GM12878 (cell line): ENCODE data around the gene PTEN. TPM values are rescaled to one million over a fixed set of nuclear protein-coding genes. Genes with fewer than 3 reads are reported as not detected.

ENCODE experiments used
- ATAC-seq: fragments of 200-7000 bp; cut with Tn5 transposase; 3 replicates; pipeline ENCODE4 v1.9.1; 2020; ENCODE audit warnings: mild to moderate bottlenecking, moderate library complexity
- BruUV-seq: library from RNA; stranded (reverse); fragments of 400-500 nt; replicated peaks from 2 replicates; lab custom pipeline; 2021; lab: Mats Ljungman, UMichigan
- CTCF ChIA-PET: fragments of 300-600 bp; sonication (Branson Sonifier 250); formaldehyde crosslinking; extraction: SDS; loops from one replicate; lab custom pipeline; 2021; ENCODE audit warnings: inconsistent platforms; lab: Yijun Ruan, JAX
- POLR2A ChIA-PET: fragments of 350-600 bp; formaldehyde crosslinking; extraction: SDS; loops from one replicate; lab custom pipeline; 2021; ENCODE audit warnings: inconsistent platforms; lab: Charles Lee
- RAD21 ChIA-PET: fragments of 300-600 bp; sonication (Branson Sonifier 250); formaldehyde crosslinking; loops from one replicate; lab custom pipeline; 2023; ENCODE audit warnings: antibody characterized with exemption; ENCODE audit not compliant: unreplicated experiment; lab: Charles Lee
- SMC1A ChIA-PET: fragments of 300-600 bp; sonication (Branson Sonifier 250); formaldehyde crosslinking; loops from one replicate; lab custom pipeline; 2023; ENCODE audit not compliant: unreplicated experiment, uncharacterized antibody; lab: Charles Lee
- DNase-seq: peaks from one replicate; pipeline ENCODE4 v3.0.0-alpha.2; 2011; ENCODE audit warnings: low read depth, low spot score
- FAIRE-seq: peaks from 3 replicates; lab custom pipeline; 2011; peaks lifted over from hg19 to GRCh38; lab: Jason Lieb, UNC
- H2AFZ ChIP-seq: 2 replicates; pipeline ENCODE4 v1.6.0; 2011; ENCODE audit warnings: low read depth, low read length, control low read depth; ENCODE audit not compliant: control insufficient read depth
- H3K27ac ChIP-seq: 2 replicates; pipeline ENCODE4 v1.5.1; 2011; ENCODE audit warnings: control low read depth; ENCODE audit not compliant: control insufficient read depth, insufficient read depth
- H3K27me3 ChIP-seq, 2 experiments: replicated peaks in 1 of 2; 2 replicates each; pipeline versions ENCODE4 v1.6.0 to v1.6.1; 2011; ENCODE audit warnings: low read length in 1 of 2; ENCODE audit not compliant: control insufficient read depth in 2 of 2, insufficient read depth in 2 of 2
- H3K36me3 ChIP-seq, 2 experiments: 2 replicates each; pipeline ENCODE4 v1.5.1; 2011; ENCODE audit warnings: low read length in 1 of 2; ENCODE audit not compliant: control insufficient read depth in 2 of 2, insufficient read depth in 2 of 2
- H3K4me1 ChIP-seq: 2 replicates; pipeline ENCODE4 v1.6.1; 2011; ENCODE audit warnings: mild to moderate bottlenecking, low read length, moderate library complexity, mixed read lengths; ENCODE audit not compliant: control insufficient read depth, insufficient read depth
- H3K4me2 ChIP-seq: 2 replicates; pipeline ENCODE4 v1.6.0; 2011; ENCODE audit warnings: control low read depth; ENCODE audit not compliant: control insufficient read depth, insufficient read depth
- H3K4me3 ChIP-seq: fragments of 200-600 bp; sonication (generic); 2 replicates; pipeline ENCODE4 v1.5.1; 2016
- H3K79me2 ChIP-seq: 2 replicates; pipeline ENCODE4 v1.6.0; 2011; ENCODE audit warnings: low read length; ENCODE audit not compliant: control insufficient read depth, insufficient read depth
- H3K9ac ChIP-seq: 2 replicates; pipeline ENCODE4 v1.8.0; 2011; ENCODE audit warnings: low read length, control low read depth, mixed read lengths; ENCODE audit not compliant: control insufficient read depth, insufficient read depth
- H3K9me3 ChIP-seq: replicated peaks from 3 replicates; pipeline ENCODE4 v1.5.1; 2011; ENCODE audit warnings: mild to moderate bottlenecking, low read length; ENCODE audit not compliant: control insufficient read depth, insufficient read depth
- H4K20me1 ChIP-seq: 2 replicates; pipeline ENCODE4 v1.6.0; 2011; ENCODE audit not compliant: control insufficient read depth, insufficient read depth
- FOS ChIP-seq: IDR thresholded peaks from 3 replicates; pipeline ENCODE4 v1.6.1; 2011; ENCODE audit warnings: borderline replicate concordance; ENCODE audit not compliant: insufficient read length; ENCODE audit errors: extremely low read depth
- KAT2A ChIP-seq: conservative IDR thresholded peaks from 2 replicates; pipeline ENCODE4 v1.6.1; 2011; ENCODE audit warnings: low read depth, low read length; ENCODE audit not compliant: control insufficient read depth
- NR2C2 ChIP-seq: IDR thresholded peaks from 2 replicates; pipeline ENCODE4 v1.6.1; 2011; ENCODE audit warnings: borderline replicate concordance, low read depth; ENCODE audit not compliant: control insufficient read depth, insufficient read length
- NR2F1 ChIP-seq: fragments of 450-650 bp; conservative IDR thresholded peaks from 2 replicates; pipeline ENCODE4 v1.6.1; 2017; ENCODE audit warnings: mild to moderate bottlenecking
- PAX8 ChIP-seq: fragments of 450-650 bp; IDR thresholded peaks from 2 replicates; pipeline ENCODE4 v1.6.1; 2017; ENCODE audit warnings: mild to moderate bottlenecking, moderate library complexity
- RAD51 ChIP-seq: fragments of 450-650 bp; IDR thresholded peaks from 2 replicates; pipeline ENCODE4 v1.6.1; 2016; ENCODE audit warnings: moderate library complexity, mild to moderate bottlenecking, inconsistent platforms
- SP1 ChIP-seq: IDR thresholded peaks from one replicate; pipeline ENCODE4 v1.6.1; 2011; ENCODE audit warnings: low read depth, low read length
- TCF3 ChIP-seq: IDR thresholded peaks from 2 replicates; pipeline ENCODE4 v1.6.1; 2012; ENCODE audit warnings: low read depth, mild to moderate bottlenecking, low read length, borderline replicate concordance; ENCODE audit not compliant: insufficient read depth
- TCF7 ChIP-seq: IDR thresholded peaks from 2 replicates; pipeline ENCODE4 v1.6.1; 2014; ENCODE audit warnings: antibody characterized with exemption, borderline replicate concordance
- YBX1 ChIP-seq: fragments of 450-650 bp; IDR thresholded peaks from 2 replicates; pipeline ENCODE4 v1.6.1; 2016; ENCODE audit warnings: antibody characterized with exemption
- ZNF217 ChIP-seq: fragments of 450-650 bp; IDR thresholded peaks from 2 replicates; pipeline ENCODE4 v1.6.1; 2017; ENCODE audit warnings: antibody characterized with exemption, mild to moderate bottlenecking
- ZSCAN29 ChIP-seq: fragments of 450-650 bp; IDR thresholded peaks from 2 replicates; pipeline ENCODE4 v1.6.1; 2017; ENCODE audit warnings: mild to moderate bottlenecking, moderate library complexity
- WGBS: methylation state at CpG from one replicate; pipeline ENCODE4 v1.1.6; 2016; ENCODE audit warnings: low lambda C conversion rate; ENCODE audit not compliant: insufficient replicate concordance, insufficient coverage; ENCODE audit errors: missing lambda C conversion rate; 5-methylcytosine and 5-hydroxymethylcytosine counted together
- in situ Hi-C: fragments of 300-500 bp; cut with MboI; formaldehyde crosslinking; loops from 9 replicates; pipeline ENCODE4 v1.14.3; 2018; ENCODE audit warnings: mixed read lengths
- intact Hi-C: fragments of 100-400 bp; cut with micrococcal nuclease; formaldehyde crosslinking; loops from one replicate; pipeline ENCODE4 v1.14.2; 2022; ENCODE audit not compliant: unreplicated experiment
- polyA plus RNA-seq, 11 experiments: library from polyadenylated mRNA; depleted of rRNA in 4 of 11; unstranded in 6 of 11; stranded (reverse) in 5 of 11; fragments of >200 nt; fragmentation: Nextera tagmentation in 4 of 11; fragmentation: Illumina TruSeq in 1 of 11; extraction: Ambion mirVana in 4 of 11; extraction: Trizol in 1 of 11; gene quantifications; 1 replicate in 1 of 11; 2 replicates in 10 of 11; pipeline versions ENCODE4 v1.2.1 to v1.2.3, GENCODE V29; 2011 to 2016; ENCODE audit warnings: inconsistent platforms in 2 of 11, missing spikeins in 2 of 11, low read depth in 1 of 11
- total RNA-seq, 4 experiments: library from RNA; depleted of rRNA in 3 of 4; stranded (reverse); fragments of >200 nt in 3 of 4; fragmentation: Illumina TruSeq in 1 of 4; extraction: Trizol in 1 of 4; gene quantifications; 2 replicates each; pipeline versions ENCODE4 v1.2.1 to v1.2.3, GENCODE V29; 2013 to 2021
- TF ChIP-seq, protein P1 (sequence below): IDR thresholded peaks from 2 replicates; pipeline ENCODE4 v1.6.1; 2011; ENCODE audit warnings: borderline replicate concordance, low read depth, mild to moderate bottlenecking, moderate library complexity, mixed read lengths, low read length; ENCODE audit not compliant: insufficient read depth; ENCODE audit errors: extremely low read length
- TF ChIP-seq, protein P2 (sequence below): fragments of 450-650 bp; IDR thresholded peaks from 2 replicates; pipeline ENCODE4 v1.6.1; 2017; ENCODE audit warnings: antibody characterized with exemption, mild to moderate bottlenecking, moderate library complexity

The PTEN gene
- total and polyA plus RNA-seq, 10 of the 15 experiments (the other 5 are each of a cell fraction or from before 2014, with no cell fraction given), result 26.1 to 175 (median 58.1) TPM

DNA sequence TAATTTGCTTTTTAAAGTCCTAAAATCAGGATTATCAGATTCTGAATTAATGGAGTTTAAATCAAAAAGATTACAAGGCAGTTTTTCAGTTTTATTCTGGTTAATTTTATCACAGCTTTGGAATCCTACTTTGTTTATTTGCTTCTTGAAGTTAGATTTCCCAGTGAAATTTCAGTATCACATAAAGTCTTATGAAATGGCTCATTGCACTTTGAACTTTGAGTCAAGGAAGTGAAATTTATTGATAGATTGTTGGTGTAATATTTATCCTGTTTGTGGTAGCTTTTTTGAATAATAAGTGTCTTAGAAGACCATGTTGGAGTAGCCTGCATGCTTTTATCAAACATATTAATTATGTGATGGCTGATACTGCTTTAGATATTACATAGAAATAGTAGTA lies 92.6 kb downstream of the PTEN start:
- peaks cover 5 to 30% of the 10 kb centered on the region in 2 experiments for H3K36me3 ChIP-seq
- DNase-seq (no peak), ATAC-seq (no peak), FAIRE-seq (no peak)
- no peak for TF ChIP-seq TCF3
- no peak overlapping the region for H3K9ac ChIP-seq
- H2AFZ ChIP-seq, result no peak overlapping the region
- no TSS peak for BruUV-seq
- ChIA-PET RAD21 (no interaction called here), SMC1A (interaction anchor here (1.5 to 1.7 kb wide), 2 partner anchors 12 to 88 kb away, joined by 4 to 5 read pairs; no protein-coding TSS in a partner anchor), CTCF (no interaction called here), POLR2A (no interaction called here)
- in situ Hi-C loops, result no loop called here
- no peak overlapping the region for H3K4me2 ChIP-seq
- H3K9me3 ChIP-seq, result no peaks in the 10 kb centered on the region
- no peaks in the 10 kb centered on the region for H4K20me1 ChIP-seq
- no peak overlapping the region for H3K4me3 ChIP-seq
- H3K79me2 ChIP-seq, result no peaks in the 10 kb centered on the region; the same call in 1 of the 2 replicates
- H3K27me3 ChIP-seq, result no peaks in the 10 kb centered on the region
- H3K4me1 ChIP-seq, result no peaks in the 10 kb centered on the region
- H3K27ac ChIP-seq, result no peak overlapping the region
- intact Hi-C loops, result no loop called here

DNA sequence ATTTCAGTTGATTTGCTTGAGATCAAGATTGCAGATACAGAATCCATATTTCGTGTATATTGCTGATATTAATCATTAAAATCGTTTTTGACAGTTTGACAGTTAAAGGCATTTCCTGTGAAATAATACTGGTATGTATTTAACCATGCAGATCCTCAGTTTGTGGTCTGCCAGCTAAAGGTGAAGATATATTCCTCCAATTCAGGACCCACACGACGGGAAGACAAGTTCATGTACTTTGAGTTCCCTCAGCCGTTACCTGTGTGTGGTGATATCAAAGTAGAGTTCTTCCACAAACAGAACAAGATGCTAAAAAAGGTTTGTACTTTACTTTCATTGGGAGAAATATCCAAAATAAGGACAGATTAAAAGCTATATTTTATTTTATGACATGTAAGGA lies 94.3 kb downstream of the PTEN start:
- in situ Hi-C loops, result no loop called here
- no peak for TF ChIP-seq YBX1
- no peak for TF ChIP-seq FOS
- no peak for TF ChIP-seq TCF7
- TF ChIP-seq NR2C2, result no peak
- TF ChIP-seq, protein P1, sequence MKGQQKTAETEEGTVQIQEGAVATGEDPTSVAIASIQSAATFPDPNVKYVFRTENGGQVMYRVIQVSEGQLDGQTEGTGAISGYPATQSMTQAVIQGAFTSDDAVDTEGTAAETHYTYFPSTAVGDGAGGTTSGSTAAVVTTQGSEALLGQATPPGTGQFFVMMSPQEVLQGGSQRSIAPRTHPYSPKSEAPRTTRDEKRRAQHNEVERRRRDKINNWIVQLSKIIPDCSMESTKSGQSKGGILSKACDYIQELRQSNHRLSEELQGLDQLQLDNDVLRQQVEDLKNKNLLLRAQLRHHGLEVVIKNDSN, result no peak
- TF ChIP-seq KAT2A, result no peak
- TF ChIP-seq ZNF217, result no peak
- no peak for TF ChIP-seq RAD51
- TF ChIP-seq ZSCAN29, result no peak
- TF ChIP-seq, protein P2, sequence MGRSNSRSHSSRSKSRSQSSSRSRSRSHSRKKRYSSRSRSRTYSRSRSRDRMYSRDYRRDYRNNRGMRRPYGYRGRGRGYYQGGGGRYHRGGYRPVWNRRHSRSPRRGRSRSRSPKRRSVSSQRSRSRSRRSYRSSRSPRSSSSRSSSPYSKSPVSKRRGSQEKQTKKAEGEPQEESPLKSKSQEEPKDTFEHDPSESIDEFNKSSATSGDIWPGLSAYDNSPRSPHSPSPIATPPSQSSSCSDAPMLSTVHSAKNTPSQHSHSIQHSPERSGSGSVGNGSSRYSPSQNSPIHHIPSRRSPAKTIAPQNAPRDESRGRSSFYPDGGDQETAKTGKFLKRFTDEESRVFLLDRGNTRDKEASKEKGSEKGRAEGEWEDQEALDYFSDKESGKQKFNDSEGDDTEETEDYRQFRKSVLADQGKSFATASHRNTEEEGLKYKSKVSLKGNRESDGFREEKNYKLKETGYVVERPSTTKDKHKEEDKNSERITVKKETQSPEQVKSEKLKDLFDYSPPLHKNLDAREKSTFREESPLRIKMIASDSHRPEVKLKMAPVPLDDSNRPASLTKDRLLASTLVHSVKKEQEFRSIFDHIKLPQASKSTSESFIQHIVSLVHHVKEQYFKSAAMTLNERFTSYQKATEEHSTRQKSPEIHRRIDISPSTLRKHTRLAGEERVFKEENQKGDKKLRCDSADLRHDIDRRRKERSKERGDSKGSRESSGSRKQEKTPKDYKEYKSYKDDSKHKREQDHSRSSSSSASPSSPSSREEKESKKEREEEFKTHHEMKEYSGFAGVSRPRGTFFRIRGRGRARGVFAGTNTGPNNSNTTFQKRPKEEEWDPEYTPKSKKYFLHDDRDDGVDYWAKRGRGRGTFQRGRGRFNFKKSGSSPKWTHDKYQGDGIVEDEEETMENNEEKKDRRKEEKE, result no peak
- no peak for TF ChIP-seq PAX8
- no peak for TF ChIP-seq SP1
- no peak for TF ChIP-seq NR2F1

More for the DNA sequence above, 94.3 kb downstream of the PTEN start:
- Histone ChIP-seq H3K36me3 (peaks cover 6 to 31% of the 10 kb centered on the region in 2 experiments), H3K4me2 (no peak overlapping the region), H3K27ac (no peak overlapping the region), H2AFZ (no peak overlapping the region), H4K20me1 (no peaks in the 10 kb centered on the region), H3K79me2 (no peaks in the 10 kb centered on the region; the same call in 1 of the 2 replicates), H3K4me1 (no peaks in the 10 kb centered on the region), H3K9me3 (no peaks in the 10 kb centered on the region), H3K27me3 (no peaks in the 10 kb centered on the region), H3K9ac (no peak overlapping the region), H3K4me3 (no peak overlapping the region)
- no TSS peak for BruUV-seq
- ATAC-seq (no peak), DNase-seq (no peak), FAIRE-seq (no peak)
- intact Hi-C loops, result no loop called here
- SMC1A ChIA-PET, result interaction anchor here (0.6 to 1.2 kb wide), 3 partner anchors 9 to 98 kb away, joined by 3 read pairs; no protein-coding TSS in a partner anchor
- POLR2A ChIA-PET, result no interaction called here
- RAD21 ChIA-PET, result no interaction called here
- WGBS, result 88% methylated on average over 5 of the region's 5 CpGs
- CTCF ChIA-PET, result interaction anchor here (1.1 kb wide), 1 partner anchor 12 kb away, joined by 3 read pairs; no protein-coding TSS in a partner anchor
